GM12891 (cell line): ENCODE results near the gene ABI2.

ENCODE experiments used
- POLR2A ChIP-seq: IDR thresholded peaks from 2 replicates; pipeline ENCODE4 v1.6.1; 2011; ENCODE audit warnings: low read depth, low read length, control low read depth
- POLR2AphosphoS5 ChIP-seq: IDR thresholded peaks from 2 replicates; pipeline ENCODE4 v1.6.1; 2011; ENCODE audit warnings: low read depth, low read length, control low read depth
- SPI1 ChIP-seq: IDR thresholded peaks from 2 replicates; pipeline ENCODE4 v1.6.1; 2011; ENCODE audit warnings: low read depth, low read length, control low read depth
- TAF1 ChIP-seq: IDR thresholded peaks from 2 replicates; pipeline ENCODE4 v1.6.1; 2011; ENCODE audit warnings: low read depth, low read length, control low read depth

GRCh38 chr2:203328760-203329540, 756 bp downstream of the ABI2 start:
- TF ChIP-seq POLR2AphosphoS5: no peak
- no peak for TF ChIP-seq POLR2A
- no peak for TF ChIP-seq TAF1
- no peak for TF ChIP-seq SPI1
